GOT3 (cell line): Measurements from ENCODE around the gene STARD4.
A peak's percentile ranks its signal among the peaks of the same experiment; 100 is the strongest.

Experiments
- DNase-seq: peaks from one replicate; lab custom pipeline; 2025; ENCODE audit warnings: mixed read lengths; lab: John Stamatoyannopoulos, UW

Gene STARD4, protein sequence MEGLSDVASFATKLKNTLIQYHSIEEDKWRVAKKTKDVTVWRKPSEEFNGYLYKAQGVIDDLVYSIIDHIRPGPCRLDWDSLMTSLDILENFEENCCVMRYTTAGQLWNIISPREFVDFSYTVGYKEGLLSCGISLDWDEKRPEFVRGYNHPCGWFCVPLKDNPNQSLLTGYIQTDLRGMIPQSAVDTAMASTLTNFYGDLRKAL

GRCh38 chr5:111512375-111513130 lies at the start of gene STARD4:
STARD4 (minus strand) TSS chr5:111512535; CDS start chr5:111507433, 5,102 bp downstream.
- DNase-seq, result peak; percentile 92

GRCh38 chr5:111559680-111560079 lies 47.3 kb upstream of the STARD4 start:
- DNase-seq, result no peak

- DNase-seq, result no peak
These were observed 45.4 kb upstream of the STARD4 start for GRCh38 chr5:111557686-111558085.

- no peak for DNase-seq
These were observed 44.8 kb upstream of the STARD4 start for GRCh38 chr5:111557111-111557510.

GRCh38 chr5:111556501-111556900 lies 44.2 kb upstream of the STARD4 start:
- DNase-seq, result no peak

GRCh38 chr5:111555760-111556159 lies 43.4 kb upstream of the STARD4 start:
- no peak for DNase-seq

DNA sequence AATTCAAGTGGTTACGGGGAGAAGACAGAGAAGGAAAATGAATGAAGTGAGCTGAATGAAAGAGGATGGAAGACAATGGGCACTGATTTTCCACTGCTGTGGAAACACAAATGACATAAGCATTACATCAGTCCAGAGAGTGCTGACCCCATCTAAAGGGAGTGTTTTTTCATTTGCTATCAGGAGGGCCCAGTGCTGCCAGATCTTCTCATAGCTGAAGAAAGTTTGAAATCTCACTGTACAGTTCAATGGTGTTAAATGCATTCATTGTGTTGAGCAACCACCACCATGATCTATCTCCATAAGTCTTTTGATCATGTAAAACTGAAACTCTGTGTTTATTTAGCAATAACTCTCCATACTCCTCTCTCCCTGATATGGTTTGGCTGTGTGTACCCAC lies 41.5 kb upstream of the STARD4 start:
- DNase-seq, result no peak

GRCh38 chr5:111552896-111553295 lies 40.6 kb upstream of the STARD4 start:
- no peak for DNase-seq

DNA sequence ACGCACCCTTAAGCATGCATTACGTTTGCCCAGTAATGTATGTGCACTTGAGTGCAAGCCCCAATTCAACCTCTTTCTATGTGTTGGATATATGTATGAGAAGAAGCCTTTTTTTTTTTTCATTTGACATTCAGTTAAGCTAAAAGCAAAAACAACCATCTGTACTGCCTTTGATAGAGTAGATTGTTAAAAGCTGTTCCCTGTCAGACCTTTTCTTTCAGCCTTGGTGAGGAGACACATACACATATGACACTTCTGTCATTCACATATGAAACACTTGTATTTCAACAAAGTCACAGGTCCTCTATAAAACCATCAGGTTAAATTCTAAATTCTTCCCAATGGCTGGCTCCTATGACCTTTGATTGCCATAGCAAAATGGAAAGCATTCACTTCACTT lies 40.2 kb upstream of the STARD4 start:
- DNase-seq, result no peak

- DNase-seq, result no peak
These were observed 39.4 kb upstream of the STARD4 start for GRCh38 chr5:111551569-111552275.

GRCh38 chr5:111551161-111551560 lies 38.8 kb upstream of the STARD4 start:
- no peak for DNase-seq

DNA sequence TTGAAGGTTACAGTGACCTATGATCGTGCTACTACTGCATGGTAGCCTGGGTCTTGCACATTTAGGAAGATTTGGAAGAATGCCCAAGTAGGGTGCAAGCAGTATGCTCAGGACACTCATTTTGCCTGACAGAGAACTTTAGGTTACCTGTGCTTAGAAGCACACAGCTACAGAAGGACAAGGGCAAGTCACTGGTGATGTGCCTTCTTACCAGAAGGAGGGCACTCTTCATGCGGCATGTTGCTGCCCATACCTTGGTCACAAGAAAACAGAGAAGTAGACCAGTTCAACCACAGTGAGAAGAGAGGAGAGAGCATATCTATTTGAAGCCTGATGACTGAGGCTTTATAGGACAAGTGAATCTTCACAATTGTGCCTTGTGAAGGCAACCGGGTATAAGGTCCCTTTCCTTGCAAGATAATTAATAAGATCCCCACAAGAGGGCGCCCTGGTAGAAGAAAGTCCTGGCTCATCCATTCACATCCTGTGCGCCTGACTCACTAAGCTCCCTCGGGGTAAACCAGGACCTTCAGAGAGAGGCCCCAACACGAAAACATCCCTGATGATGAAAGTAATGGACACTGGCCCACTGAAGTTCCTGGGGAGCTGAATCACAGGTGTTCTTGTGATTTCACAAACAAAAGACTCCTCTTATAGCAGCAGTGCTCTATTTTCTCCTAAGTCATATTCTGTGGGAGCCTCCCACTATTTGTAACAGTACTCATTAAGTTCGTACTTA lies 38.1 kb upstream of the STARD4 start:
- peak; percentile 81 for DNase-seq

GRCh38 chr5:111548992-111549649 lies 36.8 kb upstream of the STARD4 start:
- DNase-seq, result no peak

DNA sequence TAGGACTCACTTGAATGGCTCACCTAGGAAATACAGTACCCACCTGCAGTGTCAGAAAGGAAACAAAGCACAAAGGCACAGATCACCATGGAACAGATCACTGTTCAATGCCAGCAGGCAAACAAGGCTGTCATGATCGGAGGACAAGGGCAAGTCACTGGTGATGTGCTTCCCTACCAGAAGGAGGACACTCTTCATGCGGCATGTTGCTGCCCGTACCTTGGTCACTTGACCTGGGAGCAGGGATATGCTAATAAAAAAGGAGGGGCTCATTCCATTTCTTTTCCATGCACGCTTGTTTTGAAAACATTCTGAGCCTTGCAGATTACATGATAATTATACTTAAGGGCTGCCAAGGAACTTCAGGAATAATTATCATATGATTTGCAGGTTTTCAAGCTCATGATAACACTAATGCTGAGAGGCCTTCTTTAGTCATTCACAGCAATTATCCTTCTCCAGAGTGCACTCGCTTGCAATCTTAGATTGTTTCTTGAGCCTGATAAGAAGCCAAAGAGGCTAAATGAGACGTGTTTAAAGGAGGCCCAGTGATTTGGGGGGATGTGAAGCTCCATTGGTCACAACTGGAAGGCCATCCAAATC lies 36.1 kb upstream of the STARD4 start:
- no peak for DNase-seq

GRCh38 chr5:111545031-111545430 lies 32.7 kb upstream of the STARD4 start:
- DNase-seq, result no peak

- DNase-seq, result no peak
These were observed 25.0 kb upstream of the STARD4 start for GRCh38 chr5:111537141-111538024.

- DNase-seq, result no peak
These were observed 23.7 kb upstream of the STARD4 start for GRCh38 chr5:111535879-111536549.

DNA sequence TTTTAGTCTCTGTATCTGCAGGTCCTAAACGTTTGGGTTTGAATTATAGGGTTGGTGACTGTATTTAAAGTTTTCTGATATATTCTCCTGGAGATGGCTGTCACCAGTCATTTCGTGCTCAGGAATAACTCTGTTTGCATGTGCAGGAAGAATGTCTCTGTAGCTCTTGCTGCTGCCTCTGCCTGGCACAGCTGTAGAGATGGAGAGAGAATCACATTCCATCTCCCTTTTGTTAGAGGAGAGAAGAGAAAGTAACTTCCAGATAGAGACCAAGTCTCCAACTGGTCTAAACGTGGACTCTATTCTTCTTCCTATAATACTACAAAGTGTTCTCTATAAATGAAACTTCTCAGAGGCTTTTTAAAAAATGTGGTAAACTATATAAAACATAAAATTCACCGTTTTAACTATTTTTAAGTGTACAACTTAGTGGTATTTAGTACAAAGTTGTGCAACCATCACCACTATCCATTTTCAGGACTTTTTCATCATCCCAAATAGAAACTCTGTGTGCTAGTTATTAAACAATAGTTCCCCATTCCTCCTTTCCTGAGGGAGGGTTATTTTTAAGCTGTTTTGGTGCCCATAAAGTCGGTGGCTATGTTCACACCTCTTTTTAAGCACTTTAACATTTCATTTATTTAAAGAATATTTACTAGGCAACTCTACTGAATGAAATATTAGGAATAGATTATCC lies 20.7 kb upstream of the STARD4 start:
- no peak for DNase-seq

DNA sequence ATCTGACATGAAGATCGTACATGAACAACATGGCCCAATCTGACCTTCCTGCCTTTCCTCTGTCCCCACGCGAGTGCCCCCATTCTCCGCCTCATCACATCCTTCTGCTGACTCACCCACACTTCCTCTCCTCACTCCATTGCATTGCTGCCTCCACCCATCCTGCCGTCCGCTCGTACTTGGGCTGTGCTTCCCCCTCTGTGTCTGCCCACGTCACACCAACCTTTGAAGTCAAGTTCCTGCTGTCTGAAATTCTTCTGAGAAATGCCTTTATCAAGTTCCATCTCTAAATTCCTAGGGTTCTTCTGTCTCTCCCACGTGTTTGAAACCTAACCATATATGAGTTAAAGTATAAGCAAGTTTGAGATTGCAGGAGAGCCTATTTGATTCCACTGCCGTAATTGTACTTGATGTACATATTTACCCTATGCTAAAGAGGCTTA lies 18.0 kb upstream of the STARD4 start:
- DNase-seq, result no peak
